Muscle of back (tissue), 11 donors: ENCODE measurements around the gene TMC6. TPM values are rescaled to one million over a fixed set of nuclear protein-coding genes. Genes with fewer than 3 reads are reported as not detected.

ENCODE experiments used
- DNase-seq, 3 donors: peaks; one replicate each; pipeline versions ENCODE4 v3.0.0 to v3.0.0-alpha.2; 2013
- polyA plus RNA-seq, 10 donors: library from polyadenylated mRNA; unstranded; fragments of 120-200 nt; gene quantifications; one replicate each; pipeline ENCODE4 v1.2.1, GENCODE V29; 2013; ENCODE audit not compliant: insufficient read length in 10 of 10

Gene TMC6
- polyA plus RNA-seq, 10 donors = 18.6 to 33.0 (median 22.6) TPM

DNA sequence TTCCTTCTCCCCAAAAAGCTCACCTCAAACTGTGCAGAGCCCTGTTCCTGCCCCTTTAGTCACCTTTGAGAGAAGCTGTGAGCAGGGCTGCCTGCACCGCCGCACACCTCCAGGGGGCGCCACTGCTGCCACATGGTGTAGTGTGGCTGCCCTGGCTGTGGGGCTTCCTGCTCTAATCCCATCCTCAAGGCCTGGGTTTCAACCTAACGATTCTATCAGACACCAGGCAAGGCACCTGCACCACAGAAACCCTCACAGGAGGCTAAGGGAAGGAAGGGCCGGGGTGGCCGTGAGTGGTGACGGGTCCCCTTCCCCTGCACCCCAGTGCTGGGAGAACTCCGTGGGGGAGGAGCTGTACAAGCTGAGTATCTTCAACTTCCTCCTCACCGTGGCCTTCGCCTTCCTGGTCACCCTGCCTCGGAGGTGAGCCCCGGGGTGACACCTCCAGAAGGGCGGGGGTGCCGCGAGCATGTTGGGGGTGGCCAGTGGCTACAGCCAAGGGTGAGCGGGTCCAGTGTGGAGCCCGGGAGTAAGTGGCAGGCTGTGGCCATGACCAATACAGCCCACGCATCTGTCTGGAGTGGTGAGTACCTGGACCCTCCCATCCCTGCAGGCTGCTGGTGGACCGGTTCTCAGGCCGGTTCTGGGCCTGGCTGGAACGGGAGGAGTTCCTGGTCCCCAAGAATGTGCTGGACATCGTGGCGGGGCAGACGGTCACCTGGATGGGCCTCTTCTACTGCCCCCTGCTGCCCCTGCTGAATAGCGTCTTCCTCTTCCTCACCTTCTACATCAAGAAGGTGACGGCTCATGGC is 9.0 kb upstream of the TMC6 start:
- no peak for DNase-seq

DNA sequence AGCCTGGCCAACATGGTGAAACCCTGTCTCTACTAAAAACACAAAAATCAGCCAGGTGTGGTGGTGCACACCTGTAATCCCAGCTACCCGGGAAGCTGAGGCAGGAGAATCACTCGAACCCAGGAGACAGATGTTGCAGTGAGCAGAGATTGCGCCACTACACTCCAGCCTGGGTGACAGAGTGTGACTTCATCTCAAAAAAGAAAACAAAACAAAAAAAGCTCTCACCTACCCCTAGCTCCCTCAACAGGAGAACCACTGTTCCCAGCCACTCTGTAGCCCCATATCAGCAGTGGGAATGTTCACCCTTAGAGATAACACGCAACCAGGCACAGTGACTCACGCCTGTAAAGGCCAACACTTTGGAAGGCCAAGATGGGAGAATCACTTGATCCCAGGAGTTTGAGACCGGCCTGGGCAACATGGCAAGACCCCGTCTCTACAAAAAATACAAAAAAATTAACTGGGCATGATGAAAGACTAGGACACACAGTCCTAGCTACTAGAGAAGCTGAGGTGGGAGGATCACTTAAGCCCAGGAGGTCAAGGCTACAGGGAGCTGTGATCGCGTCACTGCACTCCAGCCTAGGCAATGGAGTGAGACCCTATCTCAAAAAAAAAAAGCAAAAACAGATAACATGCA is 7.4 kb upstream of the TMC6 start:
- DNase-seq = no peak

DNA sequence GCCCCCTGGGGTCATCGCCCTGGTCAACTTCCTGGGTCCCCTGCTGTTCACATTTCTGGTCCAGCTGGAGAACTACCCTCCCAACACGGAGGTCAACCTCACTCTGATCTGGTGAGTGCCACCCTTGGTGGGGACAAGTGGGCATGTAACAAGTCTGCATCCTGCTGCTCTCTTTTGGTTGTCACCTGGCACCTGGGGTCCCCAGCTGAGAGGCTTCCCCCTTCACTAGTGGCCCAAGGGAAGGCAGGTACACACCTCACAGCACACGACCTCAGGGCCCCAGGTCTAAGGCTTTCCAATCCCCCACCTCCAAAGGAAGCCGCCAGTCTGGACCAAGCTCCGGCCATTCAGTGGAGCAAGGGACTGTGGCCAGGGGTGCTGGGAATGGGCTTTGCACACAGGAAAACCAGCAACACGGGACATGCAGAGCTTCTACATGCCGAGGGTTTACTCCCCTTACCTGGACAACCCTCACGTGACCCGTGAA is 6.4 kb upstream of the TMC6 start:
- DNase-seq = no peak

DNA sequence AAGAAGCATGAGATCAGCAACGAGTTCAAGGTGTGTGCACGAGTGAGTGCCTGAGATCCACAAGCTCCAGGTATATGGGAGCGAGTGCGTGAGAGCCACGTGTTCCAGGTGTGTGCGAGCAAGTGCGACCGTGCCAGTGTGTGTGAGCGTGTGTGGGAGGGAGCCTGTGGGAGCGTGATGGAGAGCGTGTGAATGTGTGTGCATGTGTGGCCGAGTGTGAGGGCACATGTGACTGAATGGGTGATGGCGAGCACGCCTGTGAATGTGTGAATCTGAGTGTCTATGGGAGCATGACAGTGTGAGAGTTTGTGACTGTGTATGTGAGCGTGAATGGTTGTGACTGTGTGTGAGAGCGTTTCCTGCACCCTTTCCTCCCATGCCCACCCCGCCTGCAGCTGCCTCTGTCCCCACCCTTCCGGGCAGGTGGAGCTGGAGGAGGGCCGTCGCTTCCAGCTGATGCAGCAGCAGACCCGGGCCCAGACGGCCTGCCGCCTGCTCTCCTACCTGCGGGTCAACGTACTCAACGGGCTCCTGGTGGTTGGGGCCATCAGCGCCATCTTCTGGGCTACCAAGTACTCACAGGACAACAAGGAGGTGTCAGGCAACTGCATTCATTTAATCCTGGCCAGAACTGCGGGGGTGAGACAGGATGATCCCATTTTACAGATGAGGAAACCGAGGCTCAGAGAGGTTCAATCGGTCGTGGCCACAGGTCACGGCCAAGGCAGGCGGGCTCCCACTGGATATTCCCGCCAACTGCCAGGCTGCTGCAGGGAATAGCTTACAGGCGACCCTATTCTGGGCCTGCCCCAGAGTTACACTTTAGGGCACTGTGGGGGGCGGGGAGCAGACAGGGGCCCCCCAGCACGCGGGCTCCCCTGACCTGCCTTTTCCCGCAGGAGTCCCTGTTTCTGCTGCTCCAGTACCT is 5.7 kb upstream of the TMC6 start:
- peak in 1 of 3 donors; percentile 48 for DNase-seq

DNA sequence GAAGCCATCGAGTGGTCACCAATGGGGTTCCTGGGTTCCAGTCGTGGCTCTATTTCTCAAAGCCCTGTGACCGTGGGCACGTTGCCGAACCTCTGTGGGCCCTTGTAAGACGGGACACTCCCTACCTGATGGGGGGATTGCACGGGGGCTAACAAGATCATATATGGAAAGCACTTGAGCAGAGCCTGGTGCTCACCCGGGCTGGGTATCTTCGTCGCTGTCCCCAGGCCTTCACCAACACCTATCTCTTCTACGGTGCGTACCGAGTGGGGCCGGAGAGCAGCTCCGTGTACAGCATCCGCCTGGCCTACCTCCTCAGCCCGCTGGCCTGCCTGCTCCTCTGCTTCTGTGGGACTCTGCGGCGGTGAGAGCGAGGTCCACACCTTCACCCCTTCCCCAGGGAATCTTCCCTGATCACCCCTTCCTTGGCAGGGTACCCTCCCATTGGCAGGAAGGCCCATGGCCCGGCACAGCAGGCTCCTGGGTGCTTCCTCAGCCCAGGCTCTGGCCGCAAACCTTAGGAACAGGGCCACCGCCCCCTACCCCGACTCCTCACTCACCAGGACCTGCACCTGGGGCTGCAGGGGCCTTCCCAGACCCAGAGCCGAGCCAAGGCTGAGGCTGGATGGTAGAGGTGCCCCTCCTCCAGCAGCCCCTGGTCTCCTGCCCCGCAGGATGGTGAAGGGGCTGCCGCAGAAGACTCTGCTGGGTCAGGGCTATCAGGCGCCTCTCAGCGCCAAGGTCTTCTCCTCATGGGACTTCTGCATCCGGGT is 4.8 kb upstream of the TMC6 start:
- peak in 1 of 3 donors; percentile 29 for DNase-seq

DNA sequence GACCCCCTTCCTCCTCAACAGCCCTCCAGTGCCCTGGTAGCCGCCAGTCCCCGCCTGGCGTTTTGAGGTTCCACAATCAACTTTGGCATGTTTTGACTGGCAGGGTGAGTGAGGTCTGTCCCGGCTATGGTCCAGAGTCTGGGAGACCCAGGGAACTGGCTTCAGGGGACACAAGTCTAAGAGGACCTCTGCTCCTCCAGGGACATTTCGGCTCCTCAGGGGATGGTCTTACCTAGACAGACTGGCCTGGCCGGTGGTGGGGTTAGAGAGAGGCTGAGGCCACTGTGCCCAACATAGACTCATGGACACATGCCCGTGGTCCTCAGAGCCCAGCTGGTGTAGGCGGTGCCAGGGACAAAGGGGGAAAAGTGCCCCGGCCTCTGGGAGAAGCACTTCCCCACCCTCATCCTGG is 4.2 kb upstream of the TMC6 start:
- peak in 1 of 3 donors; percentile 11 for DNase-seq

DNA sequence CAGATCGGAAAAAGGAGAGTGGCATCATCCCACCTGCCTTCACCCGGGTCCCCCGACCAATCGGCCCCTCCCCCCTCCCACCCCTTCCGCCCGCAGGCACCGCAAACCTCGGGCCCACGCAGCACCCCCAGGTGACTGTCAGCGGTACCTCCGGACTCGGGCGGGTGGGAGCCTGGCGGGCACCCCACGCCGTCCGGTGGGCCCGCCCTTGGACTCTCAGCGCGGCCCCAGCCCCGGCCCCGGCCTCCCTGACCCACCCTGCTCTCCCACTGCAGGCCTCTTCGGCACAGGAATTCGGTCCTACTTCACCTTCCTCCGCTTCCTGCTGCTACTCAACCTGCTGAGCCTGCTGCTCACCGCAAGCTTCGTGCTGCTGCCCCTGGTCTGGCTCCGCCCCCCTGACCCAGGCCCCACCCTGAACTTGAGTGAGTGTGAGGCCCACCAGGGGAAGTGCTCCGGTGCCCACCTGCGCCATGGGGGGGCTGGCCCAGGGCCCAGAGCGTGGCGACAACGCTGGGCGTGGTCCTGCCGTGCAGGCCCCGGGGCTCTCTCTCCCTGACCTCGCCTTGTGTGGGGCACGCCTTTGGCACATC is 3.6 kb upstream of the TMC6 start:
- peak in 1 of 3 donors; percentile 32 for DNase-seq

DNA sequence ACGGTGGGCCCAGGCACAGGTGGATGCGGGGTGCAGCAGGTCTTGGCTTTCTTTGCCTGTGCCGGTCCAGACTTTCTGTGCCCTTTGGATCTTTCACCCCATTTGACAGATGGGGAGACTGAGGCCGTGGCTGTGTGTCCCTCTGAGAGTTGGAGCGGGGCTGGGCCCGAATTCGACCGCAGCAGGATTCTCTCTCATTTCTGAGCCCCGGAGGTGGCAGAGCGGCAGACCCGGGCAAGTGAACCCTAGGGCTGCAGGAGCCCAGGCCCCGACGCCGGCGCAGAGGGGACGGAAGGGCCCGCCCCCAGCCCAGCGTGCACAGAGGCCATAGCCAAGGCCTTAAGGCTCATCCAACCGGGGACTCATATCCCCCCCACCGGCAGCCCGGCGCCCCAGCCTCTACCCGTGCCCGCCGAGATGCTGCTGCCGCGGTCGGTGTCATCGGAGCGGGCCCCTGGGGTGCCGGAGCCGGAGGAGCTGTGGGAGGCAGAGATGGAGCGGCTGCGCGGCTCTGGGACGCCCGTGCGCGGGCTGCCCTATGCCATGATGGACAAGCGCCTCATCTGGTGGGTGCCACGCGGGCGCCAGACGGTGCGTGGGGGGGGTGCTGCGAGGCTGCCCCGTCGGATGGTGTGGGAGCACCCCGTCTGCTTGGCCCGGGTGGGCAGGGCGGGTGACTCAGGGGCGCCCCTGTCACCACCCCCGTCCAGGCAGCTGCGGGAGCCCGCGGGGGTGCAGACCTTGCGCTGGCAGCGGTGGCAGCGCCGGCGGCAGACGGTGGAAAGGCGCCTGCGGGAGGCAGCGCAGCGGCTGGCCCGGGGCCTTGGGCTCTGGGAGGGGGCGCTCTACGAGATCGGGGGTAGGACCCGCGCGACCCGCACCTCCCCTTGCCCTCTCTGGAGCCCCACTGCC is 2.9 kb upstream of the TMC6 start:
- peak in 1 of 3 donors; percentile 58 for DNase-seq

DNA sequence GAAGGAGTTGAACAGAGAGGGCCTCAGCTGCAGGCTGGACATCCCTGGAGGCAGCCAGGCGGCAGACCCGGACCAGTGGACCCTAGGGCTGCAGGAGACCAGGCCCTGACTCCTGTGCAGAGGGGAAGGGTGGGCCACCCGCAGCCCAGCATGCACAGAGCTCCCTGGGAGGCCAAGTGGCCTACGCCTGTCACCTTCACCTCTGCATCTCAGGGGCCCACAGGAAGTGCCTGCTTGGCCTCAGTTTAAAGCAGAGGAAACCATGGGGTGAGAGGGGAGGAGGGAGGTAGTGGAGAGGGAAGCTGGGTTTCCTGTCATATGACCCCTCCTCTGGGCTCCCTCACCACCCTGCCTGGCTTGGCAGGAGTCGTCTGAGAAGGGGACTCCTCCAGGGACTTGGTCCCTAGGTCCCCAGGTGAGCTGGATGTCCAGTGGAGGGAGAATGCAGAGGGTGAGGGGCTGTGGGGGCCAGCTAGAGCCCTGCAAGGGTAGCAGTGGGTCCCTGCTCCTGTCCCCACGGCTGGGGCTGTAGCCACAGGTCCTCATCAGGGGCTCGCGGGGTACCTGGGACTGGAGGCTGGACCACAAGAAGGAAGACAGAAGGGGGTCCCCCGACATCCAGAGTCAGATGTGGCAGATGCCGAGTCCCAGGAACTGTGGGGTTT is 2.0 kb upstream of the TMC6 start, which contains the start of gene TMC8:
Gene TMC8, plus strand, starts transcription at position 335 of the 665 bp plus-strand sequence. CDS start 818 bp downstream, outside the sequence.
- DNase-seq = peak in 1 of 3 donors; percentile 55

DNA sequence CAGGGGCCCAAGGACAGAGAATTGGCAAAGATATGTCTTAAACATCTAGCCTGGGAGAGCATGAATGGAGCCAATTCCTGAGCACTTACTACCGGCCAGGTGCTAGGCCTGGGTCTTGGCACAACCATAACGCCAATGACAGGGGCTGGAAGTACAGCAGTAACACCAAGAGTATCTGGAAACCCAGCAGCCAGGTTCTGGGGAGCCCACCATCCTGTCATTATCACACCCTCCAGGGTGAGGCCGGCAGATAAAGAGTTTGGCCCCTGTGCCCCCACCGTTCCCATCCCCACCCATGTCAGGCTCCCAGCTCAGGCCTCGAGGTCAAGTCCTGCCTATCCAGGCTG is 1.5 kb upstream of the TMC6 start:
- no peak for DNase-seq

DNA sequence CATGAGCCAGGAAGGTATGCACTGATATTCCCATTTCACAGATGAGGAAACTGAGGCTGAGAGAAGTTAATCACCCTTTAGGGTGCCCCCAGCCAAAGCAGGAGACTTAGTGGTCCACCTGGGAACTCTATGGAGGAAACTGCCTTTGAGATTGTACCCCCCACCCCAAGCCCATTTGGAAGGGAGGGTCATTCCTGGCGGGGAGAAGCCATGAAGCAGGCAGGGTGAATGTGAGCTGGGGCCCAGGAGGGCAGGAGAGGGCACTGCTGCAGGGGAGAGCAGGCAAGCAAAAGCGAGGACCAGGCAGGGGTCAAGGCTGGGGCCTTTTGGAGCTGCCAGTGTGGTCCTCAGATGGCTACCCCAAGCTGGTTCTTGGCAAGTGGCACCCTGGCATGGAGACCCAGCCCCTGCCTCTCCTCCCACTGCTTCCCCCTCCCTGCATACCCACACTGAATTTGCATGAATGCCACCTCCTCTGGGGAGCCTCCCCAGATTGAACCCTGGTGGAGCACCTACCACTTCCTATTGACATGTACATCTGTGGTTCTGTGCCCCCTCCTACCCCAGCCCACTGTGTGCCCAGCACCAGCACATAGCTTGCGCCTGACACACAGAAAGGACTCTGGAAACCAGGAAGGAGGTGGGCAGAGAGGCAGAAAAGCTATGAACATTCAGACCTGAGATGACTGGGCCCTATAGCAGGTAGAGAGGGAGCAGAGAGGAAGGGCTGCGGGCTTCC is 965 bp upstream of the TMC6 start:
- DNase-seq = no peak

DNA sequence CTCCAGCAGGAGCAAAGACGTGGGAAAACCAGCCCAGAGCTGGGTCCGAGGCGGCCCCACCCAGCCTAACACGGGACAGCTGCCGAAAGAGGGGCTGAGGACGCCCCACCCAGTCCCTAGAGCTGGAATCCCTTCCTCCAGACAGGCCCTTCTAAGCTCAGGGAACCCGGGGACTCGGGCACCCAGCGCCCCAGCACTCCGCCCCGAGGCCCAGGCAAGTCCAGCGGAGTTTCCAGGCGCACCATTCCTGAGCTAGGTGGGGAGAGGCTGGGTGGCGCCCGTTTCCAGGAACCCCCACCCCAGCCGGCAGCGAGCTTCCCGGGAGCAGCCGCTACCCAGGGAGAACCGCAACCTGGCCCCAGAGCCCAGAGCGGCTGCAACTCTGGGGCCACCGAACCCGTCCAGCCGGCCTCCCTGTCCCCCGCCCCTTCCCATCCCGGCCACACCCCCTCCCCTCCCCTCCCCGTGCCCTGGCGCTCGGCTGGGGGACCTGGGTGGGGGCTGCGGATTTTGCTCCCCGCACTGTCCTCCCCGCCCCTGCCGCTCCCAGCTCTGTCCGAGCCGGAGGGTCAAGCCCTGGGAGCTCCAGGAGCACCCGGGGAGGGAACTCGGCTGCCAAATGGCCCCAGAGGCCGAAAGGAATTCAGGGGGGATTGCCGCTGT is 536 bp downstream of the TMC6 start:
- peak in 1 of 3 donors; percentile 70 for DNase-seq

DNA sequence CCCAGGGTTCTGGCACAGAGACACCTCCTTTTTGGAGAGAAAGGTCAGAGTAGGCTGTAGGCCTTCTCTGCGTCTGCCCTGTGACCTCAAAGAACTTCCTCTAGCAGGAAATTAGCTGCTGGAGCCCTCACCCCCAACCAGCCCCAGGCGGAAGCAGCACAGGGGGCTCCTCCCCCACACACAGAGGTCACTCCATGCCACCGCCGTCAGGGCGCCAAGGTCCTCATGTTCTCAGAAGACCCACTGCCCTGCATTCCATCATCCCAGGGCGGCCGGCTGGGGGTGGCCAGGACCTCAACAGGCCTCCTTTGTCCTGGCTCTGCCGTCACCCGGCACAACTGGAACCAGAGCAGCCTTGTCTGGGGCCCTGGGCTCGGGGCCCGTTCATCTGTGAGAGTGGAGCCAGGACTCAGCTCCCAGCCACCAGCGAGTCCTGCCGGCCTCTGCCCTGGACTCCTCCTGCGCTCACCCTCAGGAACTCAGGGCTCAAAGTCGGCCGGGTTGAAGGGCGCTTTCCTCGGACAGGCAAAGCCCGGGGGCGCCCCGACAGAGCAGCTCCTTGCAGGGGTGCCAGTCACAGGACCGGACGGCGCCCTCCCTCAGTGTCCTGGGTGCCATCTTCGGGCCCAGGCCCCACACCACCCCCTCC is 1.2 kb downstream of the TMC6 start:
- DNase-seq = peak in 1 of 3 donors; percentile 76

DNA sequence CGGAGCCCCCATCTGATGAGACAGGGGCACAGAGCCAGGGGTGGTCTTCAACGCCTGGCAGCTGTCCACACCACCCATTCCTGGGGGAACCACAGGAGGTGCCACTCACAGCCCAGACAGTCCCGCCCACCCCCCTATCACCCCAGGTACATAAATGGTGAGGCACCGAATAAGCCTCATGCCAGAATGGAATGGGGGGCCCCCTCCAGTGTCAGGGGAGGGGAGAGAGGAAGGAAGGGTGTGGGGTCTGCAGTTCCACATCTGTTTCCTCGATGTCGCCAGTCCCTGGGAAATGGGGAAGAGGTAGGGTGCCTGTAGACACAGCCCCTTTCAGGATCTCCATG is 1.7 kb downstream of the TMC6 start:
- no peak for DNase-seq

DNA sequence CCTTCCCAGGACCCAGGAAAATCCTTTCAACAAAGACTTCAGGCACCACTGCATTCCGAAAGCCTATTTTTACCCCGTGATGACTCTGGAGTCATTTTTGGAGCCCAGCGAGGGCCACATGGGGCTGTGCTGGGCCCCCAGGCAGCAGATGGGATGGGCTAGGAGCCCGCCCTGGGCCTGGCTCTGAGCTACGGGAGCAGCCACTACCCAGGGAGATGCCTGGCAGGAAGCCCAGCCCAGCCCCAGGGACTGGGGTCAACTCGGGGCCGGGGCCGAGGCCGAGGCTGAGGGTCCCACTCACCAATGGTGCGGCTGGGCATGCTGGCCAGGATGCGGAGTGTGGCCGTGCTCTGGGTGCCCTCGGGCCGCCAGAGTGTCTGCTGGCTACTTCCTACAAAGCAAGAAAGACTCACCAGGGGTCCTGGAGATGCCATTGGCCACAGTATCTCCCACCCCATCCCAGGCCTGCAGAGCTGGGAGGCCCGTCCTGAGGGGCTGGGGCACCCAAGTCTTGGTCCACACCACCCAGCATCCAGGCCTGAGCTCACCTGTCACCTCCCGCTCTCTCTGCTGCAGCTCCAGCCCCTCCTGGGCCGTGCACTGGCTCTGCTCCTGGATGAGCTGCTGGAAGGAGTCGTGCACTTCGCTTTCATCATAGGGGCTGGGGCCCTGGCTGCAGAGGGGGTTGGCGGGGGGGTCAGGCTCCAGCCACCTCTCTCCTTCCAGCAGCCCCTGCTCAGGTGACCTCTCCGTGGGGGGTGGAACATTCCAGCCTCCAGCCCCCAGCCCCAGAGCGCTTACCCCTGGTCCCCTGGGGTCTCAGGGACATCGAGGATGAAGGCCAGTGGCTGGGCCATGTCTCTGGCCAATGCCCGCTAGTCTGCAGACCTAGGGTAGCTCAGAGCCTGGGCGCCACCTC is 2.3 kb downstream of the TMC6 start:
- peak in 1 of 3 donors; percentile 55 for DNase-seq
